ENCODE data around the gene CHTOP. TPM values are rescaled to one million over a fixed set of nuclear protein-coding genes. Genes with fewer than 3 reads are reported as not detected.

Gene CHTOP
- total and polyA plus RNA-seq, 2 of the 13 experiments (the other 11 are each of a cell fraction or from before 2014, with no cell fraction given): 38.0 to 51.9 TPM

GRCh38 chr1:153679337-153680119 is 45.7 kb downstream of the CHTOP start (continued):
- TF ChIP-seq ZNF609 (CRISPR knock-in tag; IDR thresholded peaks at IDR 0.05; ENCODE audit: borderline replicate concordance): no peak
- no peak for TF ChIP-seq MBNL3 (CRISPR knock-in tag; conservative IDR thresholded peaks at IDR 0.05)
- no peak for TF ChIP-seq HNF4A (CRISPR knock-in tag; IDR thresholded peaks at IDR 0.05)
- TF ChIP-seq TRAFD1 (CRISPR knock-in tag; IDR thresholded peaks at IDR 0.05; ENCODE audit: borderline replicate concordance): no peak
- peak; percentile 89 for TF ChIP-seq HNRNPLL (IDR thresholded peaks at IDR 0.05; ENCODE audit: low read depth, low read length, poor library complexity, severe bottlenecking)
- TF ChIP-seq FOXM1 (CRISPR knock-in tag; IDR thresholded peaks at IDR 0.05): 0 out of 2 replicates have a peak, but pooled peaks have one; percentile 60
- no peak for TF ChIP-seq ZNF335 (CRISPR knock-in tag; IDR thresholded peaks at IDR 0.05)
- peak; percentile 3; the same call in 1 of the 2 replicates for TF ChIP-seq ZC3H13 (CRISPR knock-in tag; IDR thresholded peaks at IDR 0.05)
- TF ChIP-seq ZNF224 (CRISPR knock-in tag; IDR thresholded peaks at IDR 0.05): no peak
- TF ChIP-seq LRRFIP1 (CRISPR knock-in tag; conservative IDR thresholded peaks at IDR 0.05): no peak
- no peak for TF ChIP-seq ZSCAN25 (CRISPR knock-in tag; IDR thresholded peaks at IDR 0.05)
- no peak for TF ChIP-seq ZBTB3 (CRISPR knock-in tag; IDR thresholded peaks at IDR 0.05; ENCODE audit: borderline replicate concordance, low read depth)
- no peak for TF ChIP-seq ZNF784 (CRISPR knock-in tag; IDR thresholded peaks at IDR 0.05; ENCODE audit: borderline replicate concordance)
- TF ChIP-seq ZNF44 (CRISPR knock-in tag; IDR thresholded peaks at IDR 0.05): 0 out of 2 replicates have a peak, but pooled peaks have one; percentile 42
- no peak for TF ChIP-seq ZNF615 (CRISPR knock-in tag; IDR thresholded peaks at IDR 0.05; ENCODE audit: borderline replicate concordance)
- no peak for TF ChIP-seq ZNF124 (CRISPR knock-in tag; IDR thresholded peaks at IDR 0.05)

Measured in HepG2 (cell line).